NCI-H1930 (cell line): ENCODE measurements around the gene MFSD2A.
A peak's percentile ranks its signal among the peaks of the same experiment; 100 is the strongest.
"Not testable (repeated sequence)": the region's sequence is repeated elsewhere in the genome, so short reads cannot be mapped to it uniquely, and the experiment has no call there.

Experiments used
- DNase-seq, 2 experiments: peaks; one replicate each; lab custom pipeline; 2025; lab: John Stamatoyannopoulos, UW

The MFSD2A gene

GRCh38 chr1:39954870-39955546 is at the start of gene MFSD2A:
TSS of gene MFSD2A (plus strand) at chr1:39955145. CDS start at chr1:39955293, 148 bp downstream.
- peak; percentile 61 to 75 for DNase-seq

- no peak for DNase-seq
Measured at GRCh38 chr1:39905172-39905571, 49.8 kb upstream of the MFSD2A start.

DNA sequence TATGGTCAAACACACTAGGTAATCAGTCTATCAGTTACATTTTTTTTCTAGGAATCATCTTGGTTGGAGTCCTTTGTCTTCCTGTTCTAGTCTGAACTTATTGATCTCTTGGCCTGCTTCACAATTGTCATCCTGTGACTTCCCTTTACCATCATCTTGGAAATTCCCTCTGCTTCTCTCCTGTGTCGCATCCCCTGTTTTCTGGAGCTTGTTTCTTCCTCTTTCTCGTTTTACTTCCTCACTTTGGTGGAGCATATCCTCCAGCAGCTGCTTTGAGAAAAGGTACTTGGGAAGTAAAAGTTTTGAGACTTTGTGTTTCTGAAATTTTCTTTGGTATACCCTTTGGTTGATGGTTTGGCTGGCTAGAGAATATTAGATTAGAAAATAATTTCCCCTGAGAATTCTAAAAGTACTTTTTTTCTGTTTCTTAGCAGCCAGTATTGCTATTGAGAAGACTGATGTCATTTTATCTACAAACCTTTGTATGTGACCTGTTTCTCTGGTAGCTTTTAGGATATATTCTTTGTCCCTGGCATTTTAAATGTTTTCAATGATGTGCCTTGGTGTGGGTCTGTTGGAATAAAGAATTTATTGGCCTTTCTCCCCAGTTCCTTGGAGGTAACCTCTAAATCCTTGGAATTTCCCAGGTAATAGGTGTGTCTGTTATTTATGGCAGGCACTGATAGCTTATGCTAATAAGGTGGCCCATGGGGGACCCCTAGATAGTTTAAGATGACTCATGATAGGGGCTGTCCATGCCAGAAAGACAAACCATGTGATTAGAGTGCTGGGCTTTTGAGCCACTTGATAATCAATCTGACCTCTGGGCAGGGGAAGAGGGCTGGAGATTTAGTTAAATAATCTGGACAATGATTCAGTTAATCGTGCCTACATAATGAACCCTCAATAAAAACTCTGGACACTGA is 47.2 kb upstream of the MFSD2A start:
- DNase-seq: no peak

DNA sequence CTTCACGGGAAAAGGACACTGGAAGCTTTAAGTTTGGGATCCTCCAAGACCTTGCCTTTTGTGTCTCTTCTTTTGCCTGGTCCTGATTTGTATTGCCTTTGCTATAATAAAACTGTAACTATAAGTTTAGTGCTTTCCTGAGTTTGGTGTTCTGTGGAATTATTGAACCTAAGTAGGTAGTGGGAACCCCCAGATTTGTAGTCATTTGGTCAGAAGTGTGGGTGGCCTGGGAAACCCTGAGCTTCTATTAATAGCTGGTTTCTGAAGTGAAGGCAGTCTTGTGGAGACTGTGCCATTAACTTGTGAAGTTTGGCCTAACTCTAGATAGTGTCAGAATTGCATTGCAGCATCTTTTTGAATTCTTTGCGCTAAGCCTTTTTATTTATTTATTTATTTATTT is 46.4 kb upstream of the MFSD2A start:
- no peak for DNase-seq

DNA sequence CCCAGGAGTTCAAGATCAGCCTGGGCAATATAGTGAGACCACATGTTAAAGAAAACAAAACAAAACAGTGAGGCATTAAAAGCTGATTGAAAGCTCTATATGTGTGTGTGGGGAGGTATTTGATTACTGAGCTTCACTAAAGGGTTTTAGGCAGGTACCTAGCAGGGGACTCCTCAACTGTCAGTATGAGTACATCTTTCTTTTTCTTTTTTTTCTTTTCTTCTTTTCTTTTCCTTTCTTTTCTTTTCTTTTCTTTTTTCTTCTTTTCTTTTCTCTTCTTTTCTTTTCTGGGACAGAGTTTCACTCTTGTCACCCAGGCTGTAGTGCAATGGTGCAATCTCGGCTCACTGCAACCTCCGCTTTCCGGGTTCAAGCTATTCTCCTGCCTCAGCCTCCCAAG is 44.7 kb upstream of the MFSD2A start:
- no peak for DNase-seq

DNA sequence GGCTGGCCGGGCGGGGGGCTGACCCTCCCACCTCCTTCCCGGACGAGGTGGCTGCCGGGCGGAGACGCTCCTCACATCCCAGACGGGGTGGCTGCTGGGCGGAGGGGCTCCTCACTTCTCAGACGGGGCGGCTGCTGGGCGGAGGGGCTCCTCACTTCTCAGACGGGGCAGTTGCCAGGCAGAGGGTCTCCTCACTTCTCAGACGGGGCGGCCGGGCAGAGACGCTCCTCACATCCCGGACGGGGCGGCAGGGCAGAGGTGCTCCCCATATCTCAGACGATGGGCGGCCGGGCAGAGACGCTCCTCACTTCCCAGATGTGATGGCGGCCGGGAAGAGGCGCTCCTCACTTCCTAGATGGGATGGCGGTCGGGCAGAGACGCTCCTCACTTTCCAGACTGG is 41.8 kb upstream of the MFSD2A start:
- DNase-seq: not testable (repeated sequence)

DNA sequence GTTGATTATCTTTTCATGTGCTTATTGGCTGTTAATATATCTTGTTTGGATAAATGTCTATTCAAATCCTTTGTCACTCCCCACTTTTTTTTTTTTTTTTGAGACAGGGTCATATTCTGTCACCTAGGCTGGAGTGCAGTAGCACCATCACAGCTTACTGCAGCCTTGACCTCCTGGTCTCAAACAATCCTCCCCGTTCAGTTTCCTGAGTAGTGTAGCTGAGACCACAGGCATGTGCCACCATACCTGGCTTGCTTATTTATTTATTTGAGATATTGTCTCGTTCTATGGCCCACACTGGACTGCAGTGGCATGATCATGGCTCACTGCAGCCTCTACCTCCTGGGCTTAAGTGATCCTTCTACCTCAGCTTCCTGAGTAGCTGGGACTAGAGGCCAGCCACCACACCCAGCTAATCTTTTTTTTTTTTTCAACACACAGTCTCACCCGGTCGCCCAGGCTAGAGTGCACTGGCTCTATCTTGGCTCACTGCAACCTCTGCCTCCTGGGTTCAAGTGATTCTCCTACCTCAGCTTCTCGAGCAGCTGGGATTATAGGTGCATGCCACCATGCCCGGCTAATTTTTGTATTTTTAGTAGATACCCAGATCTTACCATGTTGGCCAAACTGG is 39.3 kb upstream of the MFSD2A start:
- no peak for DNase-seq

GRCh38 chr1:39917825-39918224 is 37.1 kb upstream of the MFSD2A start:
- DNase-seq: no peak

DNA sequence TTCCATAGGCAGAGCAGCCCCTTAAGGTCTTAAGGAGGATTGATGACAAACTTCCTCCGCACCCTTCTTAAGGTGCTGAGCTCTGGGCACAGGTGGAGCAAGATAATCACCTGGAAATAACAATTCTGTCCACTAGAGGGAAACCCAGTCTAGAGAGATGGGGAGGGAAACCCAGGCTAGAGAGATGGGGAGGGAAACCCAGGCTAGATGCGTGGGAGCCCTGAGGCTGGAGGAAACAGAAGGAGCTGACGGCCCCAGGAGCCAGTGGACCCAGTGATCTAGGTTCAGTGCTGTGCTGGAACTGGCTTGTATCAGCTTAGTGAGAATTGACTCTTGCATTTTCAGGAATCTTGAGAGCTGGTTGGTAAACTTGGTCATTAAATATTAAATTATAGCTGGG is 35.4 kb upstream of the MFSD2A start:
- peak; percentile 49 to 61 for DNase-seq

DNA sequence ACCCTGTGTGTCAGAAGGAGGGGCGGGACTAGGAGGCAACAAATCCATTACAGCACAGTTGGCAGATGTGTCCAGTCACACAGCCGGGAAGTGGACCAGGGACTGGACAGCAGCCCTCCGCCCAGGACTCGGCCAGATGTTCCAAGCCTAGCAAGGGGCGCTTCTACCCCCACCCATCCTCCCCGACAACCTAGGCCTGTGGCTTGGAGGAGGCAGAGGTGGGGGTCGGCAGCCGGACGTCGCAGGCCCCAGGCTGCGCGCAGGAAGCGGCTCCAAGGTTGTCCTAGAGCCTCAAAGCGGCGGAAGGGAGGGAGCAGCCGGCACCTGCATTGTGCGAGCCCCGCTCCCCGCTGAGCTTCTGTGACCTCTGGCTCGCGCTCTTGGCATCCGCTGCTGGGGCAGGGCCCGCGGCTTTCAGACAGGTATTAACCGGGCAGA is 32.7 kb upstream of the MFSD2A start:
- DNase-seq: no peak

DNA sequence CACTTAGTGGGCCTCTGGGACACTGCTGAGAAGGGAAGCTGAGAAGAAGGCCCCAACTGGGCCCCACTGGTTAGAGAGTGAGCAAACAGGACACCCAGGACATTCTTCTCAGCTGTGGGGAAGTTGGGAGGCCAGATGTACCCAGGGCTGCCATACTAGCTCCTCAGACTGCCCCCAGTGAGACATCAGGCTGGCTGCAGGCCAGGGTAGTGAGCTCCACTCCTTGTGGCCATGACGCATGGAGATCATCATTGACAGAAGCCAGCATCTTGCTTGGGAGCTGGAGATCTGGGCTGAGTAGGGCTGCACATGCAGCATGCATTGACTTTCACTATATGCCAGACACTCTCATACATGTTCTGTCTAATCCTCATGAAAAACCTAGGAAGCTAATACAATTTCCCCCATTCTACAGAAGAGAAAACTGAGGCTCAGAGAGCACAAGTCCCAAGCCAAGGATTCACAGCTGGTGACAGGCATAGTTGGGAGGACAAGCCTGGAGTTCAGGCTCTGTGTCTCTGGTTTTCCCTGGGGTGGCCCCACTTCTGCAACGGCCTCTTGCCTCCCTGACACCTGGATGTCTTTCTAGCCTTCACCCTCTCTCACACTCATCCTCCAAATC is 29.1 kb upstream of the MFSD2A start:
- no peak for DNase-seq

DNA sequence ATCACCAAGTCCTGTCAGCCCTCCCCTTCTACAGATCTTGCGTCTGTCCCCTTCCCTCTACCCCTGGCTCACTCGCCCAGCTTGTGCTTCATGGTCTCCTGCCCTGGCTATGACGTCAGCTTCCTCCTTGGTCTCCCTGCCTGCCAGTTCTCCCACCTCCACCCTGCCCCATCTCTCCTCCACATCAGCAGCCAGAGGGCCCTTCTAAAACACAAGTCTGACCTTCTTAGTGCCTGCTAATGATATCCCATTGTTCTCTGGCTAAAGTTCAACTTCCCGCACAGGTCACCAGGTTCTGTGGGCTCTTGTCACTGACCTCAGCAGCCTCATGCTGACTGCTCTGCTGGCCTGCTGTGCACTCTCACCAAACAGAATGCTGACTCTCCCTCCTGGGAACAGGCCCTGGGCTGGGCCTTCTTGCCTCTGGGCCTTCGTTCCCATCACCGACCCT is 28.6 kb upstream of the MFSD2A start:
- DNase-seq: no peak

DNA sequence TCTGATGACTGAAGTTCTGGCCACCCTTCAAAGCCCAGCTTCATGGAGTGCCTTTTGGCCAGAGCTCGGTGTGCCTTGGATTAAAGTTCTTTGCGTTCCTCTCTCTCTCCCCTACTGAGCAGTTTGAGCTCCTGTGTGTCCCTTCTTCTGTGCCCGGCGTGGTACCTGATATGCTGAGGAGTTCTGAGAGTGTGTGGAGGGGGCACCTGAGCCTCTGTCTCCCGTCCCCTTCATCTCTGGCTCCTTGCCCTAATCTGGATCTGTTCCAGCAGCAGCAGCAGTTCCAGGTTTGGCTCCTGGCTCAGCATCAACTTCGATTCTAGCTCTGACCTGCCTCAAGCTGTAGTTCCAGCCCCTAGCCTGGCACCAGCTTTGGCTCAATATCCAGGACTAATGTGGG is 28.1 kb upstream of the MFSD2A start:
- no peak for DNase-seq

GRCh38 chr1:39927538-39927937 is 27.4 kb upstream of the MFSD2A start:
- DNase-seq: no peak

GRCh38 chr1:39928809-39929587 is 25.9 kb upstream of the MFSD2A start:
- no peak for DNase-seq

DNA sequence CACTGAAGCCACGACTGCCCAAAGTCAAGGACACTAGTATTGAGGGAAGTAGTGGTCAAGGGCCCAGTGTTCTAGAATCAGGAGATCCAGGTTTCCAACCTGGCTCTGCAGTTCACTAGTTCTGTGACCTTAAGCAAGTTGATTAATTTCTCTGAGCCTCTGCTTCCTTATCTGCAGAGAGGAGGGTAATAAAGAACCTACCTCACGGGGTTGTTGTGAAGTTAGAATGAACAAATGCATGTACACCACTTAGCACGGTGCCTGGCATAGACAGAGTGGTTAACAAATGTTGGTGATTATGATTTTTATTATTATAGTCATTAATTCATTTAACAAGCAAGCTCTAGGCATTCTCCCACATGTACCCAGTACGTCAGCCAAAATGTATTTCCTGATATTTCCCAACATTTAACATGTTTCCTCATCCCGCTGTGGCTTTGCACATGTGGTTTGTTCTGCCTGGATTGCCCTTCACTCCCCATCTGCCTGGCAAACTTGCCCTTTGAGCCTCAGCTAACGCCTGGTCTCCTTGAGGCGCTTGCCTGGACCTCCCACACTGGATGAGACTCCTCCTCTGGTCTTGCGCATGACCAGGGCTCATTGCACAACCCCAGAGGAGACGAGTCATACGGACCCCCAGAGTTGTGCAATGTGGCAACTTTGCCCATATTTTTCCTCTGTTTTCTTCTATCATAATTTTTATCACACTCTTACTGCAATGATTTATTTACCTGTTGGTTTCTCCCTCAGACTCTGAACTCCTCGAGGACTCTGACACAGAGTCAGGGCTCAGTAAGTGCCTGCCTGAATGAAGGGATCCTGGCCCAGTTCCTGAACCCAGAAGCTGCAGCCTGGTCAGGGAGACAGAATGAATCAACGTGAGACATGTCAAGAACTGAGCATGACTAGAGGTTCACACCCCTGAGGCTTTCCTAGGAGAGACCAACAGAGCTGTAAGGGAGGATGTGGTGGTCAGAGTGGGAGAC is 20.7 kb upstream of the MFSD2A start:
- no peak for DNase-seq

DNA sequence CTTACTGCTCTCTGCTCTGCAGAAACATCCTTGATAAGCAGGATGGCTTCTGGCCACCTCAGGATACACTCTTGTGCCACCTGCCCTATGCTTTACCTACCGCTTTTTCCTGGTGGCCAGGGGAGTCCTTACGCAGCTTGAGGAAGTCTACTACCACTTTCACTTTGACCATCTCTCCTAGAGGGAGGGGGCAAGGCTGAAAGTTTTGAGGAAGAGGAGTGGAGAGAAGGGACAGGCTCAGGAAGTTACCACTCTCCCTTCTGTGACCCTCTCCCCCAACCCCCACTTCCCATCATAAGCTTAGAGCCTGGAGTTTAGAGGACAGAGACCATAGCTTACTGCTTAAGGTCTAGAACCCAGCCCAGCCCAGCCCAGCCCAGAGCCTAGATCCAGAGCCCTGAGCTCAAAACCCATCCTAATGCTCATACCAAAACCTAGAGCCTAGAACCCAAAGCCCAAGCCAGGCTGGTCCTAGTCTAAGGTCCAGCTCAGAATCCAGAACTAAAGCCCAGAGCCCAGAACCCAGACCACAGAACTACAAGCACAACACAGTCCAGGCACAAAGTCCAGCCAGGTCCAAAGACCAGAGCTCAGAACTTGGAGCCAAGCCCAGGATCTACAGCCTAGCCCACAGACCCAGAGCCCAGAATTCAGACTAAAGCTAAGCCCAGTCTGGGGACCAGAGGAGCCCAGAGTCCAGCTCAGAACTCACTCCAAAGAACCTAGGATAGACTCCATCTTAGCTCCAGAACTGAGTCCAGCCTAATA is 18.0 kb upstream of the MFSD2A start:
- no peak for DNase-seq

DNA sequence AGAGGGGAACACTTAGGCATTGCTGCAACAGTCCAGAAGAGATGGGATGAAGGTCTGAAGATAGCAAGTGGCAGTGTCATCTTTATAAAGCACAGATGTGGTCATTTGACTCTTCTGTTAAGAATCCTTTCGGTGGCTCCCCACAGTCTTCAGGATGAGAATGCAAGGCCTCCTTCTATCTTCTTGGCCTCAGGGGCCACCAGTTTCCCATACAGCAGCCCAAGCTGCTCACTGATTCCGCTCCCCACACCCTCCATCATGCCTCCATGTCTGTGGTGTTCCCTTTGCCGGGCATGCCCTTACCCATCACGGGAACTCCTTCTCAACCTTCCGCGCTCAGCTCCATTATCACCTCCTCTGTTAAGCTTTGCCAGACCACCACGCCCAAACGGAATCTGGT is 16.1 kb upstream of the MFSD2A start:
- DNase-seq: no peak

DNA sequence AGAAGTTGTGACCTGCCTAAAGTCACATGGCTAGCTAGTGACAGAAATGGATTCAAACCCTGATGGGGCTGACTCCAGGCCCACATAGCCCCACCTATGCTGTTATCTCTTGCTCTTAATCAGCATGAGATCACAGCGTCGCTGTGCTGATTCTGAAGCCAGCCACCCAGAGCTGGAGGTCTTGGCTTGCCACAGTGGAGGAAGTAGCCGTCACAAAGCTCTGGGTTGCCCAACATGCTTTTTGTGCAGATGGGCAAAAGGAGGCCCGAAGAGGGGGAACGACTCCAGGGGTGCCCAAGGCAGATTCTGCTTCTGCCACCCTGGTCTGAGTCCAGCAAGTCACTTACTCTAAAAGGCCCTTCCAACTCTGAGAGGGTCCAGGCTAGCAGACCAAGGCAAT is 14.7 kb upstream of the MFSD2A start:
- DNase-seq: no peak
